IPS-18c (cell line): ENCODE data around the gene CLEC4M.
"Not testable (repeated sequence)": the region's sequence is repeated elsewhere in the genome, so short reads cannot be mapped to it uniquely, and the experiment has no call there.

Experiments
- H3K4me3 ChIP-seq: 2 replicates; pipeline ENCODE4 v1.7.0; 2013; ENCODE audit warnings: low read depth, mild to moderate bottlenecking, low read length, moderate library complexity; ENCODE audit not compliant: insufficient read depth
- H3K9me3 ChIP-seq: one replicate; pipeline ENCODE4 v1.6.1; 2013; ENCODE audit warnings: mild to moderate bottlenecking, low read length, moderate library complexity; ENCODE audit not compliant: control insufficient read depth, insufficient read depth

CLEC4M gene

DNA sequence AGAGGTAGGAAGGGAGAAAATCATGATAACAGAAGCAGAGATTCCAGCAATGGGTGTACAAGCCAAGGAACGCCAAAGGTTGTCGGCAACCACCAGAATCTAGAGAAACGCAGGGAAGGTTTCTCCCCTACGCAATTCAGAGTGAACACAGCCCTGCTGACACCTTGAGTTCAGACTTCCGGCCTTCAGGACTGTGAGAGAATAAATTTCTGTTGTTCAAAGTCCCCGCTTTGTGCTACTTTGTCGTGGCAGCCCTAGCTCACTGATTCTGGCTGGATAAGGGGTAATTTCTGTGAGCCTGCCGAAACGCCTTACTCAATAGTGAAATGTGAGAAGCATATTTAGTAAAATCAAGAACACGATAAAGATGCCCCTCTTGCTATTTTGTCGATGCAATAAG is 25.8 kb upstream of the CLEC4M start:
- no peak overlapping the region for H3K4me3 ChIP-seq
- peaks cover 2% of the 10 kb centered on the region for H3K9me3 ChIP-seq

DNA sequence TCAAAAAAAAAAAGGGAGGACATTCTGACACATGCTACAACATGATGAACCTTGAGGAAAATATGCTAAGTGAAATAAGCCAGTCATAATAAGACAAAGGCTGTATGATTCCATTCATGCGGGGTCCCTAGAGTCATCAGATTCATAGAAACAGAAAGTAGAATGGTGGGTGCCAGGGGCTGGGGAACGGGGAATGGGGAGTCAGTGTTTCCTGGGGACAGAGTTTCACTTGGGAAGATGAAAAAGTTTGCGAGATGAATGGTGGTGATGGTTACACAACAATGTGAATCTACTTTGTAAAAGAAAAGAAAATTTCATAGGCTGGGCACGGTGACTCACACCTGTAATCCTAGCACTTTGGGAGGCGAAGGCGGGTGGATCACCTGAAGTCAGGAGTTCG is 25.0 kb upstream of the CLEC4M start:
- Histone ChIP-seq H3K9me3 (peaks cover 2% of the 10 kb centered on the region), H3K4me3 (no peak overlapping the region)

DNA sequence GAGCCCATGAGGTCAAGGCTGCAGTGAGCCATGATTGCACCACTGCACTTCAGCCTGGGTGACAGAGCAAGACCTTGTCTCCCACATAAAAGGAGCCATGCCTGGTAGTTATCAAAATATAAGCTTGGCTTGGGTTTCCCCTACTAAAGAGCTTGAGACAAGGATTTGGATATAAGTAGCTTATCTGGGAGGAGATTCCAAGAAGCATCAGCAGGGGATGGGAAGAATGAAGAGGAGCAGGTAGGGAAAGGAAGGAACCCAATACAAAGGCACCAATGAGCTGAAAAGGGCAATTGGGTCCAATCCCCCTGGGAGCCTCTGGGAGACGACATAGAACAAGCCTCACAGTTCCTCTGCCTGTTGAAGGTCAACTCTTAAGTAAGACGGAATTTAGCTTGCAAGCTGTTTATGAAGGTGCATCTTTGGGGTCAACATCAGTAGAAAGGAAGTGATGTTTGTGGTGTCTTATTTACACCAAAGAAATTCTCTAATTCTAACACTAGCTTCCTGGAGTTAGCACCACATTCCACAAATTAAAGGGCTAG is 23.8 kb upstream of the CLEC4M start:
- Histone ChIP-seq H3K4me3 (no peak overlapping the region), H3K9me3 (peaks cover 2% of the 10 kb centered on the region)

DNA sequence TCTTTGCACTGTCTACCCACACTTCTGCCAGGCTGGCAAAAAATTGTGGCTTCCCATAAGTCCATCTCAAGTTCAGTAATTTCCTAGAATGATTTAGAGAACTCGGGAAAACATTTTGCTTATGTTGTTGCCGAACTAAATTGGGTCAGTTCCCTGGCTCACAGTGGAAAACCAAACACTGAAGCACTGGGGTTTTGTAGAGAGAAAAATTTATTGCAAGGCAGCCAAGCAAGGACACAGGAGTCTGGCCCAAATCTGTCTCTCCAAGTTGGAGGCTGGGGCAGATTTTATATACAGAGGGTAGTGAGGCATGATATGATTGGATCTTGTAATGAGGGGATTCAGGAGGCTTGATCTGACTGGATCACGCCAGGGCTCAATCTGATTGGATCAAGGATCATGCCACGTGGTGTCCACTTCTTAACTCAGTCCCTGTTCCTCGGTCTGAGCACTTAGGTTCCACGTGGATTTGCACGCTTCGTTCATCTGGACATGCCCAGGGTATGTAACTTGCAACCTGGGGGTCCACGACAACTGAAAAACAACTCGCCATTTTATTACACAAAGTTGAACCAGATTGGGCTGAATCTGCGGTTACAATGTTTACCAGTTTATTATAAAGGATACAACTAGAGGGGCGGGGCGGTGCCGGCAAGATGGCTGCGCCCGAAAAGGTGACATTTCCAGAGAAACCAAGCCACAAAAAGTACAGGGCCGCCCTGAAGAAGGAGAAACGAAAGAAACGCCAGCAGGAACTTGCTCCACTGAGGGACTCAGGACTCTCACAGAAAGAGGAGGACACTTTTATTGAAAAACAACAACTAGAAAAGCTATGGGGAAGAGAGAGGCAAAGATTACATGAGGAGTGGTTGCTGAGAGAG is 23.0 kb upstream of the CLEC4M start:
- Histone ChIP-seq H3K9me3 (peaks cover 2% of the 10 kb centered on the region), H3K4me3 (no peak overlapping the region)

DNA sequence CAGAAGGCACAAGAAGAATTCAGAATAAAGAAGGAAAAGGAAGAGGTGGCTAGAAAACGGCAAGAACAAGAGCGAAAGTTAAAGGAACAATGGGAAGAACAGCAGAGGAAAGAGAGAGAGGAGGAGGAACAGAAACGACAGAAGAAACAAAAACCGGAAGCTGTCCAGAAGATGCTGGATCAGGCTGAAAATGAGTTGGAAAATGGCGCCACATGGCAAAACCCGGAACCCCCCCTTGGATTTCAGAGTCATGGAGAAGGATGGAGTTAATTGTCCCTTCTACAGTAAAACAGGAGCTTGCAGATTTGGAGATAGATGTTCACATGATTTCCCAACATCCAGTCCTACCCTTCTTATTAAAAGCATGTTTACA is 22.4 kb upstream of the CLEC4M start:
- Histone ChIP-seq H3K9me3 (peaks cover 2% of the 10 kb centered on the region), H3K4me3 (no peak overlapping the region)

DNA sequence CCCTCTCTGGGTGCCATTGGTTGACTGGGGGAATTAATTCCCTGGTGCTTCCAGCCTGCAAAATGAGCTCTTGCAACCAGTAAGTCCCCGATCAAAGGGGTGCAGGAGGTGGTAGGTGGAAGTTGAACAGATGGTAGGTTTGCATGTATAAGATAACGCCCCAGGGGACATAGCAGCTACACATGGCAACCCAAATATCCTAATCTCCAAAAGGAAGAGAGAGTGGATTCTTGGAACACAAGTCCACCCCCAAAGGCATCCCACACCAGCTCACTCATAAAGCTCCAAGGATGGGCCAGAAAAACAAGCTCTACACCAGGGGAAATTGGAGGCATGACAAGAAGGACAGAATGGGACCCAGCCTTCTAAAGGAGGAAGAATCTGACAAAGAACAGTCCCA is 20.5 kb upstream of the CLEC4M start:
- Histone ChIP-seq H3K9me3 (peaks cover 2% of the 10 kb centered on the region), H3K4me3 (no peak overlapping the region)

DNA sequence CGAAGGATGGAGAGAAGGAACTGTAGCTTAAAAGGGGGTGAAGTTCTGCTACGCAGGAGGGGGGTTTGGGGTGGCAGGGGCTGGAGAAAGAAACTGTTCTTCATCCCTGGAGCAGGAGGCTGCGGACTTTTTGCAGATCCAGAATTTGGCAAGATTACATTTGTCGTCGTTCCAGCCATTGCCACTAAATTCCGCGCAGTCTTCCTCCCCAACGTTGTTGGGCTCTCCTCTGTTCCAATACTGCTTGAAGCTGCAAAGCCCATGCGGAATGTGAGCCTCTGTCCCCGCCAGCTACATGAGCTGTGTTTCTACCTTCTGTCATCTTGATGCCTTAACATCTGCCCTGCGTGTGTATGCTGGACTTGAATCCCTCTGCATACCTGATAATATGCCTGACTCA is 20.1 kb upstream of the CLEC4M start:
- Histone ChIP-seq H3K9me3 (peaks cover 2% of the 10 kb centered on the region), H3K4me3 (no peak overlapping the region)

DNA sequence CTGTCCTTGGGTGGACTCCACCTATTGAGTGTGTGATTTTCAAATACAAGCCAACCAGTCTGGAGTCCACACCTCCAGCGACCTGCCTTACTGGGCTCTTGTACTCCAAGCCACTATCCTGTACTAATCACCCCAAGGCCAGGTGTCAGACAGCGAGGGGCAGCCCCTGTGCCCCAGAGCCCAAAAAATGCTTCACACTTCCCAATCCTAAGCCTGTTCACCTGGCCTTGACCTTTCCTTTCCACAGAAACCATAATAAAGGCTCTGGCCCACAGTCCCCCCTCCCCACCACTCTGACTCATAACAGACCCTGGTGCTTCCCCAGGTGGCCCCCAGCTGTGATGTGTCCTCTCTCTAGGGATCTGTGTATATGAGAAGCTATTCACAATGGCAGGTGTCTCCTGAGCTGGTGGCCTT is 19.6 kb upstream of the CLEC4M start:
- Histone ChIP-seq H3K9me3 (peaks cover 2% of the 10 kb centered on the region), H3K4me3 (no peak overlapping the region)

DNA sequence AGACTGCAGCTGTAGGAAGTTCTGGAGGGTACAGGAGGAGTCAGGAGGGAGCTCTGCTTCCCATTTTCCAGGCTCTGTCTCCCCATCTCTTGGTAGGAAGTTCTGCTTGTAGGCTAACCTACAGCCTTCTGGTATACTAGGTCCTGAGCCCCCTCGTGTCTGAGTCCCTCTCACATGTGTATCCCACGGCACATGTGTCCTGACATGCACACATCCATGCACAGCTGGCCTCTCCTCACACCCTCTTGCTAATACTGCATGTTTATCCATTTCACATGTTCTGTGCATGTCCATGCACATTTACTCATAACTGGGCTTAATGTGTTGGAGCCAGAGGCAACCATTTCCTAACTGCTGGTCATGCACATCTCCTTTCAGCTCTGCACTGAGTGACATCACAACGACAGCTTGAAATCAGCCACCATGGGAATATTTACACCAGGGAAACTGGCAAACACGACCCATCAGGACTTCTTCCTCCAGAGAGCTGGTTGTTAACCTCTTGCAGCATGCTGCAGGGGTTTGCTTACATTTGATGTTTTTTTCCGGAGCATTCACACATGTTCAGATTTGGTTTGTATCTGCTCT is 18.8 kb upstream of the CLEC4M start:
- H3K4me3 ChIP-seq: no peak overlapping the region
- H3K9me3 ChIP-seq: peaks cover 2% of the 10 kb centered on the region

DNA sequence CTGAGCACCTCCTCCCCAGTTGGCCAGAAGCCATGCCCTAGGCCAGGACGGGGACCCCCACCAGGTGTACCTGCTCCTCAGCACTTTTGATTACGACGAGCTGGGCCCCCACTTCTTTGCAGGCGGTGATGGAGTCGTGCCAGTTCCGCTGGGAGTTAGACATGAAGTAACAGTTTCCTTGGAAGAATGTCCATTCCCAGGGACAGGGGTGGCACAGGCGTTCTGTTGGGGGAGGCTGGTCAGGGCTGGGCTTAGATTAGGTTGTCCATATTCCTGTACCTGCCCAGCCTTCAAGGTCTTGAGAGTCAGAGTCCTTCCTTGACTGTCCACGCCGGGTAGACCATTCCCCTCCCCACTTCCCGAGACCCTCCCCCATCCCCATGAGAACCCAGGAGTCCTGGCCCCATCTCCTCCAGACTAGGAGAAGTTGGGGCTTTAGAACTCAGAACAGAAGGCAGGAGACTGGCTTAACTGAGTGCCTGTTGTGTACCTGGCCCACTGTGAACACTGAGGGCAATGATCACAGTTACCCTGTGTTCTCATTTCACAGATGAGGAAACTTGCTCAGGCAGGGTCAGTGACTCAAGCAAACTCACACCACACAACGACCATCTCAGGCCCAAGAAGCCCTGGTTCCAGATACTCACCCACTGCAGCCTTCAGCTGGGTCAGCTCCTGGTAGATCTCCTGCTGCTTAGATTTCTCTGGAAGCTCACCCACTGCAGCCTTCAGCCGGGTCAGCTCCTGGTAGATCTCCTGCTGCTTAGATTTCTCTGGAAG is 18.0 kb upstream of the CLEC4M start:
- Histone ChIP-seq H3K9me3 (peaks cover 2% of the 10 kb centered on the region), H3K4me3 (no peak overlapping the region)

DNA sequence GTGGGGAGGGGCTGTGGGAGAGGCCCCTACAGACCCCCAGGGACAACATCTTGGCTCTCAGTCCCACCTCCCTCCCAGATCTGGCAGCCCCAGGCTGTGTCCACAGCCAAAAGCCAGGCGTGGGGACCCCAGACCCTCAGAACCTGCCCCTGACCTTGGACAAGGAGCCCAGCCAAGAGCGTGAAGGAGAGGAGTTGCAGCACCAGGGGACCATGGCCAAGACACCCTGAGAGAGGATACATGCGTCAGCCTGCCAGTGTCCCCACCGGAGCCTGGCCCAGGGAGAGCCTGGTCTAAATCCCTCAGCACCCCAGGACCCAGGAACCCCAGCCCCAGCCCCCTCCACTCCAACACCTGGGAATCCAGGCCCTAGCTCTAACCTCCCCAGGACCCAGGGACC is 16.7 kb upstream of the CLEC4M start:
- not testable (repeated sequence) for H3K4me3 ChIP-seq, H3K9me3 ChIP-seq

DNA sequence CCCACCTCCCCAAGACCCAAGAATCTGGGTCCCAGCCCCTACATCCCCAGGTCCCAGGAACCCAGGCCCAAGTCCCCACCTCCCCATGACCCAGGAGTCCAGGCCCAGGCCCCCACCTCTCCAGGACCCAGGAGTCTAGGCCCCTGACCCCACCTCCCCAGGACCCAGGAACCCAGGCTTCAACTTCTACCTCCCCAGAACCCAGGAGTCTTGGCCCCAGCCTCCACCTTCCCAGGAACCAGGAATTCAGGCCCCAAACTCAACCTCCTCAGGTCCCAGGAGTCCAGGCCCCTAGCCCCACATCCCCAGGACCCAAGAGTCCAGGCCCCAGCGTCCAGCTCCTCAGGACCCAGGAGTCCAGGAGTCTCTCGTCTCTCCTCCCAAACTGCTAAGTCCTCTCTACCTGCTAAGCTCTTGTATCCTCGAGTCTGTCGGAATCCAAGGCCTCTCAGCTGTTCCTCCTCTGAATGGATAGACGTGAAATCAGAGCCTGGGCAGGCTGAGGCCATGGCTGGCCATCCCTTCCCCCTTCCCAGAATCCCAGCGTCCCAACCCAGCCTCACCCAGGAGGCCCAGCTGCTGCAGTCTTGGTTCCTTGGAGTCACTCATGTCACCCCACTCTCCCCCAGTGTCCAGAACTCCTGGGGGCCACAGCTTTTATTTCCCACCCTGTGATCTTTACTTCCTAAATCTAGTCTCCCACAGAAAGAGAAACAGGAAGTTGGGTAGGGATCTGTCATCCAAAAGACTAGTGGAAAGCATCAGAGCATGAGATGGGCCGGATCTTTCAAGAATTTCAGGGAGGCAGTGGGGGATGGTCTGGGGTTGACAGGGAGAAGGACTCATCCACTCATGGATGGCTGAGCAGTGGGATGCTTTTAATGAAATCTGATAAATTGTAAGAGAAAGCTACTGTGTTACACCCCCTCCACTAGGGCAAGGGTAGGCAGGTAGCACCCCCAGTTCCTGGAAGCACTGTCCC is 15.8 kb upstream of the CLEC4M start, which contains the start of gene CD209:
CD209 (minus strand) TSS at position 632 of the 982 bp plus-strand sequence; CDS start at position 609, 23 bp downstream.
- Histone ChIP-seq H3K9me3 (no peaks in the 10 kb centered on the region), H3K4me3 (no peak within 1 kb of the TSS)

DNA sequence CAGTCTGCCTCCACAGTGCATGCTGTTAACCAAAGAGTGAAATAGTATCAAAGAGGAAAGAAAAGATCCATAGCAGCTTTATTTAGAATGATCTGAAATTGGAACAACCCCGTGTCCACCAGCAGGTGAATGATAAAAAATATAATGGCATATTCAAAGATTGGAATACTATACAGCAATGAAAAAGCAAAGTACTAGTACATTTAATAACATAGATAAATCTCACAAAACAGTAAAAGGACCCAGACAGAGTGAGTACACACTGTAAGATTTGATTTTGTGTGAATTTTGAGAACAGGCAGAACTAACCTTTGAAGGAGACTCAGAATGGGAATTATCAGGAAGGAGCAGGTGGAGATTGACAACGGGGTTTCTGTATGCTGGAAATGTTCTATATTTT is 14.9 kb upstream of the CLEC4M start:
- Histone ChIP-seq H3K9me3 (no peaks in the 10 kb centered on the region), H3K4me3 (no peak overlapping the region)

DNA sequence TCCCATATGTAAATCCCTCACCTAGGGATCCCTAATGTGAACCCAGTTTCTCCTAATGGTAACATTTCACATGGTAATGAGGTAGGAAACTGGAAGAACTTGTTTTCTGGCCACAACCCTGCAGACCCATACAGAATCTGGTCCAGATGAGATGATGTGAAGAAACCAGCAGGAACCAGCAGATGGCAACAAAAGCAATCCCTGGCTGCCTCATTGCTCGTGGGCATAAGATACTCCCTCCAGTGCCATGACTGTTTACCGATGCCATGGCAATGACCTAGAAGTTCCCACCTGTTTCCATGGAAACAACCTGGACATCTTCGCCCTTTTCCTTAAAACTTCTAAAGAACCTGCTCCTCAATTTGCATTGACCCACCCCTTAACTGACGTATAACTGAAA is 14.3 kb upstream of the CLEC4M start:
- H3K4me3 ChIP-seq: no peak overlapping the region
- no peaks in the 10 kb centered on the region for H3K9me3 ChIP-seq

DNA sequence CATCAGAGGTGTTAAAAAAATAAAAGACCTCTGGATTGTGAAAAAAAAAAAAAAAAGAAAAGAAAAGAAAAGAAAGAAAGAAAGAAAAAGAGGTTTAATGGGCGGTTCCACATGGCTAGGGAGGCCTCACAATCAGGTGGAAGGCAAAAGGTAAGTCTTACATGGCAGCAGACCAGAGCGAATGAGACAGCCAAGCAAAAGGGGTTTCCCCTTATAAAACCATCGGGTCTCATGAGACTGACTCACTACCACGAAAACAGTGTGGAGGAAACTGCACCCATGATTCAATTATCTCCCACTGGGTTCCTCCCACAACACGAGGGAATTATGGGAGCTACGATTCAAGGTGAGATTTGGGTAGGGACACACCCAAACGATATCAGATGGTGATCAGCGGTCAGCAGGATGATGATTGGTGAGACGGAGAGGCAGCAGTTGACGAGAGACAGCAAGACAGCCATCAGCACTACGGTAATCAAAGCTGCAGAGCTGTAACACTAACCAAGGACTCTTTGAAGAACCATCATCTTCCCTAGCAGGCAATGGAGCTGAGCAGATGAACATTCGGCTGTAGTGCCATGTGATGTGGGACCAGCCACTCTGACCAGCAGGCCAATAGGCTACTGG is 11.8 kb upstream of the CLEC4M start:
- Histone ChIP-seq H3K4me3 (no peak overlapping the region), H3K9me3 (no peaks in the 10 kb centered on the region)

DNA sequence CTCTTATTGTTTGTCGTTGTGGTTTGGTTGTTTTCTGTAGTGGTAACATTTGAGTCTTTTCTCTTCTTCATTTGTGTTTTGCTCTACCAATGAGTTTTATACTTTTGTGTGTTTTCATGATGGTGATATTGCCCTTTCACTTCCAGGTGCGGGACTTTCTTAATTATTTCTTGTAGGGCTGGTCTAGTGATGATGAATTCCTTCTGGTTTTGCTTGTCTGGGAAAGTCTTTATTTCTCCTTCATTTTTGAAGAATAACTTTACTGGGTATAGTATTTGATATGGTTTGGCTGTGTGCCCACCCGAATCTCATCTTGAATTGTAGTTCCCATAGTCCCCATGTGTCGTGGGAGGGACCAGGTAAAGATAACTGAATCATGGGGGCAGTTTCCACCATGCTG is 6.8 kb upstream of the CLEC4M start:
- H3K4me3 ChIP-seq: no peak overlapping the region
- no peaks in the 10 kb centered on the region for H3K9me3 ChIP-seq
